SK-N-SH treated with all-trans-retinoic acid at 6 μM for 48 hours (cell line): ENCODE measurements around the gene SNAP91.

Experiments used
- ATAC-seq: fragments of 200-7000 bp; cut with Tn5 transposase; 3 replicates; pipeline ENCODE4 v1.9.1; 2020; ENCODE audit warnings: mild to moderate bottlenecking, moderate library complexity
- BACH2 ChIP-seq: fragments of 250-450 bp; sonication (Bioruptor Pico); IDR thresholded peaks from 2 replicates; pipeline ENCODE4 v1.9.0; 2021; ENCODE audit warnings: mild to moderate bottlenecking, borderline replicate concordance
- CREB5 ChIP-seq: fragments of 250-450 bp; sonication (Bioruptor Pico); IDR thresholded peaks from 2 replicates; pipeline ENCODE4 v1.5.1; 2020; ENCODE audit warnings: low read depth, mild to moderate bottlenecking, moderate library complexity
- CSDC2 ChIP-seq: fragments of 250-450 bp; sonication (Bioruptor Pico); IDR thresholded peaks from 2 replicates; pipeline ENCODE4 v1.5.0; 2020; ENCODE audit warnings: mild to moderate bottlenecking, moderate library complexity
- CSRNP3 ChIP-seq: fragments of 250-450 bp; sonication (Bioruptor Pico); IDR thresholded peaks from 2 replicates; pipeline ENCODE4 v1.5.1; 2021; ENCODE audit warnings: mild to moderate bottlenecking, moderate library complexity
- ESRRG ChIP-seq: fragments of 250-450 bp; sonication (Bioruptor Pico); IDR thresholded peaks from 2 replicates; pipeline ENCODE4 v1.6.1; 2021; ENCODE audit warnings: mild to moderate bottlenecking
- ISL1 ChIP-seq: fragments of 250-450 bp; sonication (Bioruptor Pico); IDR thresholded peaks from 2 replicates; pipeline ENCODE4 v2.1.2; 2022; ENCODE audit warnings: mild to moderate bottlenecking, moderate library complexity
- OSR1 ChIP-seq: fragments of 250-450 bp; sonication (Bioruptor Pico); IDR thresholded peaks from 2 replicates; pipeline ENCODE4 v1.8.0; 2022; ENCODE audit warnings: moderate library complexity, mild to moderate bottlenecking, inconsistent platforms
- POU6F1 ChIP-seq: fragments of 250-450 bp; sonication (Bioruptor Pico); IDR thresholded peaks from 2 replicates; pipeline ENCODE4 v1.8.0; 2021; ENCODE audit warnings: low read depth, mild to moderate bottlenecking, moderate library complexity, borderline replicate concordance
- PPARA ChIP-seq: fragments of 250-450 bp; sonication (Bioruptor Pico); IDR thresholded peaks from 2 replicates; pipeline ENCODE4 v1.5.0; 2020; ENCODE audit warnings: mild to moderate bottlenecking, borderline replicate concordance
- RARB ChIP-seq: fragments of 250-450 bp; sonication (Bioruptor Pico); IDR thresholded peaks from 2 replicates; pipeline ENCODE4 v1.8.0; 2021; ENCODE audit warnings: mild to moderate bottlenecking, moderate library complexity
- SNAI2 ChIP-seq: fragments of 250-450 bp; sonication (Bioruptor Pico); IDR thresholded peaks from 2 replicates; pipeline ENCODE4 v1.5.0; 2020; ENCODE audit warnings: mild to moderate bottlenecking, moderate library complexity
- TCF4 ChIP-seq: fragments of 250-450 bp; sonication (Bioruptor Pico); IDR thresholded peaks from 2 replicates; pipeline ENCODE4 v1.8.0; 2021; ENCODE audit warnings: mild to moderate bottlenecking, moderate library complexity, borderline replicate concordance
- TOX ChIP-seq: fragments of 250-450 bp; sonication (Bioruptor Pico); IDR thresholded peaks from 2 replicates; pipeline ENCODE4 v1.8.0; 2021; ENCODE audit warnings: mild to moderate bottlenecking, moderate library complexity, borderline replicate concordance
- TSHZ2 ChIP-seq: fragments of 250-450 bp; sonication (Bioruptor Pico); IDR thresholded peaks from 2 replicates; pipeline ENCODE4 v1.5.0; 2020; ENCODE audit warnings: mild to moderate bottlenecking, moderate library complexity
- ZC3H10 ChIP-seq: fragments of 250-450 bp; sonication (Bioruptor Pico); IDR thresholded peaks from 2 replicates; pipeline ENCODE4 v1.5.1; 2021; ENCODE audit warnings: mild to moderate bottlenecking, moderate library complexity
- ZFP3 ChIP-seq: fragments of 250-450 bp; sonication (Bioruptor Pico); IDR thresholded peaks from 2 replicates; pipeline ENCODE4 v1.5.0; 2020; ENCODE audit warnings: mild to moderate bottlenecking, moderate library complexity
- ZFP30 ChIP-seq: fragments of 450-650 bp; formaldehyde crosslinking; IDR thresholded peaks from 2 replicates; pipeline ENCODE4 v1.5.0; 2022; ENCODE audit warnings: mild to moderate bottlenecking, moderate library complexity
- ZNF565 ChIP-seq: fragments of 450-650 bp; formaldehyde crosslinking; conservative IDR thresholded peaks from 2 replicates; pipeline ENCODE4 v1.5.0; 2020; ENCODE audit warnings: low read depth, mild to moderate bottlenecking, moderate library complexity
- ZNF70 ChIP-seq: fragments of 450-650 bp; formaldehyde crosslinking; IDR thresholded peaks from 2 replicates; pipeline ENCODE4 v1.5.0; 2020; ENCODE audit warnings: mild to moderate bottlenecking, moderate library complexity
- ZNF8 ChIP-seq: fragments of 450-650 bp; formaldehyde crosslinking; IDR thresholded peaks from 2 replicates; pipeline ENCODE4 v1.5.0; 2020; ENCODE audit warnings: mild to moderate bottlenecking, moderate library complexity

Gene SNAP91

GRCh38 chr6:83708546-83708969 lies 343 bp downstream of the SNAP91 start:
- peak; percentile 76 for ATAC-seq
- TF ChIP-seq CSRNP3 (CRISPR knock-in tag) (no peak), CREB5 (no peak), OSR1 (no peak), POU6F1 (CRISPR knock-in tag) (no peak)

GRCh38 chr6:83707829-83708545 lies 914 bp downstream of the SNAP91 start:
- TF ChIP-seq CSDC2 (CRISPR knock-in tag) (no peak), ZFP30 (CRISPR knock-in tag) (no peak), ZNF8 (CRISPR knock-in tag) (no peak), TSHZ2 (CRISPR knock-in tag) (no peak)
- peak; percentile 69 for ATAC-seq

GRCh38 chr6:83702749-83703148 lies 6.2 kb downstream of the SNAP91 start:
- ATAC-seq: no peak
- TF ChIP-seq ISL1 (CRISPR knock-in tag): no peak
- TF ChIP-seq RARB: no peak
- no peak for TF ChIP-seq ESRRG (CRISPR knock-in tag)
- no peak for TF ChIP-seq ZNF565 (CRISPR knock-in tag)
- TF ChIP-seq ZC3H10 (CRISPR knock-in tag): no peak
- no peak for TF ChIP-seq ZFP30 (CRISPR knock-in tag)
- no peak for TF ChIP-seq PPARA (CRISPR knock-in tag)
- no peak for TF ChIP-seq TOX (CRISPR knock-in tag)
- TF ChIP-seq SNAI2: no peak
- no peak for TF ChIP-seq POU6F1 (CRISPR knock-in tag)

- no peak for ATAC-seq
- no peak for TF ChIP-seq OSR1
- no peak for TF ChIP-seq ISL1 (CRISPR knock-in tag)
- TF ChIP-seq RARB: no peak
- TF ChIP-seq TCF4 (CRISPR knock-in tag): no peak
- TF ChIP-seq CREB5: no peak
- TF ChIP-seq ESRRG (CRISPR knock-in tag): no peak
- no peak for TF ChIP-seq ZFP3 (CRISPR knock-in tag)
- no peak for TF ChIP-seq BACH2 (CRISPR knock-in tag)
- no peak for TF ChIP-seq SNAI2
- TF ChIP-seq ZNF8 (CRISPR knock-in tag): no peak
- TF ChIP-seq ZFP30 (CRISPR knock-in tag): no peak
- no peak for TF ChIP-seq ZNF70 (CRISPR knock-in tag)
These were observed 6.8 kb downstream of the SNAP91 start for GRCh38 chr6:83702077-83702476.
